K562 (cell line): ENCODE data around the gene SORBS2. TPM values are rescaled to one million over a fixed set of nuclear protein-coding genes. Genes with fewer than 3 reads are reported as not detected.

ENCODE experiments used
- ATAC-seq: fragments of 200-7000 bp; cut with Tn5 transposase; 3 replicates; pipeline ENCODE4 v1.9.1; 2020; ENCODE audit warnings: moderate library complexity
- BruUV-seq: library from RNA; stranded (reverse); fragments of 400-500 nt; replicated peaks from 2 replicates; lab custom pipeline; 2021; lab: Mats Ljungman, UMichigan
- CTCF ChIA-PET: fragments of 300-600 bp; formaldehyde crosslinking; extraction: SDS; loops from one replicate; lab custom pipeline; 2021; ENCODE audit warnings: low intra/inter-chr PET ratio; lab: Yijun Ruan, JAX
- POLR2A ChIA-PET: fragments of 300-600, 350-650 bp; sonication (Branson Sonifier 250); formaldehyde crosslinking; extraction: SDS; loops from one replicate; lab custom pipeline; 2021; ENCODE audit warnings: antibody characterized with exemption, inconsistent platforms; lab: Yijun Ruan, JAX
- DNase-seq, 4 experiments: peaks; one replicate each; pipeline versions ENCODE4 v3.0.0 to v3.0.0-alpha.2; 2011 to 2018; ENCODE audit warnings: low spot score in 3 of 4, mixed read lengths in 3 of 4; ENCODE audit errors: extremely low read depth in 1 of 4
- FAIRE-seq: peaks from 2 replicates; lab custom pipeline; 2011; peaks lifted over from hg19 to GRCh38; lab: Jason Lieb, UNC
- H2AFZ ChIP-seq: 2 replicates; pipeline ENCODE4 v1.6.0; 2011; ENCODE audit warnings: low read depth, low read length, control low read depth, inconsistent platforms
- H3K27ac ChIP-seq: fragments of 200-600 bp; 3 replicates; pipeline ENCODE4 v1.8.0; 2011; ENCODE audit warnings: low read depth, mild to moderate bottlenecking, control low read depth, inconsistent platforms, low read length, moderate library complexity, mixed read lengths; ENCODE audit errors: extremely low read depth
- H3K27me3 ChIP-seq, 2 experiments: fragments of 300-600 bp in 1 of 2; 2 replicates in 1 of 2; 3 replicates in 1 of 2; pipeline versions ENCODE4 v1.6.0 to v1.8.0; 2011; ENCODE audit warnings: inconsistent platforms in 2 of 2, low read length in 2 of 2, mild to moderate bottlenecking in 1 of 2, mixed read lengths in 1 of 2, moderate library complexity in 1 of 2; ENCODE audit not compliant: control insufficient read depth in 2 of 2, insufficient read depth in 2 of 2
- H3K36me3 ChIP-seq: fragments of 300-600 bp; 3 replicates; pipeline ENCODE4 v1.8.0; 2011; ENCODE audit warnings: mild to moderate bottlenecking, low read length, inconsistent platforms; ENCODE audit not compliant: control insufficient read depth, insufficient read depth
- H3K4me1 ChIP-seq, 2 experiments: fragments of 200-600 bp in 1 of 2; replicated peaks in 1 of 2; 2 replicates in 1 of 2; 3 replicates in 1 of 2; pipeline versions ENCODE4 v1.5.1 to v1.8.0; 2011; ENCODE audit warnings: inconsistent platforms in 2 of 2, low read length in 2 of 2, mild to moderate bottlenecking in 1 of 2, mixed read lengths in 1 of 2, moderate library complexity in 1 of 2; ENCODE audit not compliant: control insufficient read depth in 2 of 2, insufficient read depth in 2 of 2
- H3K4me2 ChIP-seq: 2 replicates; pipeline ENCODE4 v1.6.1; 2011; ENCODE audit warnings: low read length, control low read depth, inconsistent platforms, mixed read lengths; ENCODE audit not compliant: insufficient read depth
- H3K4me3 ChIP-seq: fragments of 200-600 bp; sonication (generic), shearing (Covaris generic); 2 replicates; pipeline ENCODE4 v1.5.1; 2016; ENCODE audit warnings: control low read depth, inconsistent platforms
- H3K79me2 ChIP-seq: fragments of 200-600 bp; 3 replicates; pipeline ENCODE4 v1.8.0; 2011; ENCODE audit warnings: low read length, inconsistent platforms; ENCODE audit not compliant: control insufficient read depth, insufficient read depth
- H3K9ac ChIP-seq, 2 experiments: 2 replicates each; pipeline versions ENCODE4 v1.6.0 to v1.6.1; 2011; ENCODE audit warnings: low read depth in 2 of 2, low read length in 2 of 2, control low read depth in 1 of 2, inconsistent platforms in 1 of 2, mild to moderate bottlenecking in 1 of 2, mixed read lengths in 1 of 2; ENCODE audit not compliant: insufficient read depth in 1 of 2
- H3K9me1 ChIP-seq: one replicate; pipeline ENCODE4 v1.6.0; 2011; ENCODE audit warnings: inconsistent platforms, mild to moderate bottlenecking, low read length, moderate library complexity; ENCODE audit not compliant: control insufficient read depth, insufficient read depth
- H3K9me3 ChIP-seq: replicated peaks from 2 replicates; pipeline ENCODE4 v1.5.1; 2011; ENCODE audit warnings: low read depth, low read length, inconsistent platforms; ENCODE audit not compliant: control insufficient read depth, insufficient read depth
- H4K20me1 ChIP-seq: replicated peaks from 2 replicates; pipeline ENCODE4 v1.6.1; 2011; ENCODE audit warnings: low read length, inconsistent platforms, mixed read lengths; ENCODE audit not compliant: control insufficient read depth, insufficient read depth
- CBFA2T2 ChIP-seq: fragments of 450-650 bp; conservative IDR thresholded peaks from 2 replicates; pipeline ENCODE4 v1.6.1; 2017; ENCODE audit warnings: mild to moderate bottlenecking
- ELF4 ChIP-seq: fragments of 450-650 bp; formaldehyde crosslinking; IDR thresholded peaks from 2 replicates; pipeline ENCODE4 v1.4.0; 2022; ENCODE audit warnings: missing genetic modification characterization
- HNRNPLL ChIP-seq: fragments of 200-400 bp; formaldehyde crosslinking; IDR thresholded peaks from 2 replicates; pipeline ENCODE4 v1.6.1; 2017; ENCODE audit warnings: low read length, low read depth, mild to moderate bottlenecking; ENCODE audit not compliant: poor library complexity, severe bottlenecking
- KLF6 ChIP-seq: fragments of 250-450 bp; sonication (Bioruptor Pico); IDR thresholded peaks from 2 replicates; pipeline ENCODE4 v1.4.0; 2020; ENCODE audit warnings: mild to moderate bottlenecking, moderate library complexity, borderline replicate concordance
- RUNX1 ChIP-seq: sonication (generic); IDR thresholded peaks from 2 replicates; pipeline ENCODE4 v1.6.1; 2016; ENCODE audit warnings: antibody characterized with exemption, low read depth
- SPI1 ChIP-seq: IDR thresholded peaks from 2 replicates; pipeline ENCODE4 v1.6.1; 2011; ENCODE audit warnings: low read depth, low read length, control low read depth, borderline replicate concordance
- WGBS: fragments of 100-300 bp; shearing (Covaris generic); methylation state at CpG from one replicate; pipeline ENCODE4 v1.1.6; 2016; ENCODE audit warnings: low coverage, mixed read lengths; ENCODE audit not compliant: insufficient coverage; ENCODE audit errors: missing lambda C conversion rate; 5-methylcytosine and 5-hydroxymethylcytosine counted together
- in situ Hi-C: fragments of 300-500 bp; cut with MboI; formaldehyde crosslinking; loops from 4 replicates; pipeline ENCODE4 v1.15.0; 2018; ENCODE audit warnings: inconsistent platforms, mixed read lengths
- intact Hi-C: fragments of 100-400 bp; cut with micrococcal nuclease; formaldehyde crosslinking; loops from 2 replicates; pipeline ENCODE4 v1.14.2; 2022
- polyA plus RNA-seq, 8 experiments: library from polyadenylated mRNA; depleted of rRNA in 4 of 8; stranded (reverse) in 5 of 8; unstranded in 3 of 8; fragments of >200 nt; fragmentation: Nextera tagmentation in 2 of 8; fragmentation: Illumina TruSeq in 1 of 8; extraction: Ambion mirVana in 2 of 8; extraction: Trizol in 1 of 8; gene quantifications; 2 replicates each; pipeline versions ENCODE4 v1.2.1 to v1.2.3, GENCODE V29; 2011 to 2014; ENCODE audit warnings: inconsistent platforms in 1 of 8, missing spikeins in 1 of 8
- total RNA-seq, 7 experiments: library from RNA; depleted of rRNA in 6 of 7; stranded (reverse); fragments of >200 nt in 6 of 7; fragmentation: Illumina TruSeq in 2 of 7; extraction: Trizol in 2 of 7; gene quantifications; 2 replicates each; pipeline versions ENCODE4 v1.2.1 to v1.2.3, GENCODE V29; 2011 to 2021; ENCODE audit warnings: low replicate concordance in 1 of 7
- TF ChIP-seq, protein P1 (sequence below): fragments of 450-650 bp; formaldehyde crosslinking; IDR thresholded peaks from 2 replicates; pipeline ENCODE4 v1.4.0; 2020; ENCODE audit warnings: mild to moderate bottlenecking

The SORBS2 gene
- total and polyA plus RNA-seq, 9 of the 15 experiments (the other 6 are each of a cell fraction or from before 2014, with no cell fraction given), result 0.29 TPM; not detected in 8

DNA sequence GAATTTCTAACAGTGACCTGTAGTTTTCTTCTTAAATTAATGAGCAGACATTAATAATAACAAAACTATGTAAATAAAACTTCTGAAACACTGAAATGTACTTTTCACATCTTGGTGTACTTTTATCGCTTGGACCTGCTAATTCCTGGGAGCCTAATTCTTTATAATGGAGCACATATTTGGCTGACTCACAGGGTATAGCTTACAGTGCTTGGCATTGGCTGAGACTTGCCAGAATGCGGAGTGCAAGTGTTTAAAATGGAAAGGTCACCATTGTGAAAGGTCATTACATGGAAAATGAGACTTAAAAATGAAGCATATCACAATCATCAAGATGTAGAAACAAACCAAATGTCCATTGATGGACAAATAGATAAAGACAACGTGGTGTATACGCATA is 139.4 kb downstream of the SORBS2 start (continued):
- no peak for TF ChIP-seq KLF6
- TF ChIP-seq RUNX1, result no peak
- no peak for TF ChIP-seq HNRNPLL
- TF ChIP-seq SPI1, result no peak
- TF ChIP-seq, protein P1, sequence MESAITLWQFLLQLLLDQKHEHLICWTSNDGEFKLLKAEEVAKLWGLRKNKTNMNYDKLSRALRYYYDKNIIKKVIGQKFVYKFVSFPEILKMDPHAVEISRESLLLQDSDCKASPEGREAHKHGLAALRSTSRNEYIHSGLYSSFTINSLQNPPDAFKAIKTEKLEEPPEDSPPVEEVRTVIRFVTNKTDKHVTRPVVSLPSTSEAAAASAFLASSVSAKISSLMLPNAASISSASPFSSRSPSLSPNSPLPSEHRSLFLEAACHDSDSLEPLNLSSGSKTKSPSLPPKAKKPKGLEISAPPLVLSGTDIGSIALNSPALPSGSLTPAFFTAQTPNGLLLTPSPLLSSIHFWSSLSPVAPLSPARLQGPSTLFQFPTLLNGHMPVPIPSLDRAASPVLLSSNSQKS (CRISPR knock-in tag), result no peak
- TF ChIP-seq ELF4 (CRISPR knock-in tag), result no peak

DNA sequence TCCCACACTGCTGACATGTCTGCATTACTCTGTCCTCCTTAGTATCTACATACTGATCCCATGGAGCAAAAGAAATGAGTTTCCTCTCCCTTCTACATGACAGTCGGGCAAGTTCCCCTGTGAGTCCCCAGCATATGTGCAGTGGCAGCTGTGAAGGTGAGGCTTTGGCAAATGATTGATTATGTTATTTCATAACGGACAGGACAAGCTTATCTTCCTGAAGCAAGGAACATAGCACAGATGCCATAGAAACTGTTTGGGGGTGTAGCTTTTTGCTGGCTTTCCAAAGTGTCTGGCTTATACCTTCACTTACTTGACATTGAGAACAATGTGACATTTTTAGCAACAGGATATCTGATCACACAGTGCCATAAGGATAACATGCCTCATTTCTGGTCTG is 139.8 kb downstream of the SORBS2 start:
- WGBS, result 0% methylated on average over 2 of the region's 2 CpGs
- Histone ChIP-seq H3K4me1 (no peaks in the 10 kb centered on the region), H3K79me2 (no peaks in the 10 kb centered on the region), H3K4me2 (no peak overlapping the region), H3K9ac (no peak overlapping the region), H3K9me1 (no peaks in the 10 kb centered on the region), H4K20me1 (no peaks in the 10 kb centered on the region), H3K27me3 (peaks cover 0 to 17% of the 10 kb centered on the region in 2 experiments; a peak in 1 of 5 replicates), H3K36me3 (no peaks in the 10 kb centered on the region), H3K9me3 (no peaks in the 10 kb centered on the region), H3K4me3 (no peak overlapping the region), H3K27ac (no peak overlapping the region), H2AFZ (no peak overlapping the region)
- ChIA-PET POLR2A (no interaction called here), CTCF (no interaction called here)
- ATAC-seq (no peak), DNase-seq (no peak), FAIRE-seq (no peak)
- TF ChIP-seq CBFA2T2, result no peak
- BruUV-seq, result no TSS peak
- intact Hi-C loops (no loop called here), in situ Hi-C loops (no loop called here)
